Raji (cell line): ENCODE data around the gene HYAL3.

Experiments
- POLR2A ChIP-seq: IDR thresholded peaks from 2 replicates; pipeline ENCODE4 v1.6.1; 2011; ENCODE audit warnings: low read depth, low read length, control low read depth; ENCODE audit not compliant: insufficient read depth

The HYAL3 gene

DNA sequence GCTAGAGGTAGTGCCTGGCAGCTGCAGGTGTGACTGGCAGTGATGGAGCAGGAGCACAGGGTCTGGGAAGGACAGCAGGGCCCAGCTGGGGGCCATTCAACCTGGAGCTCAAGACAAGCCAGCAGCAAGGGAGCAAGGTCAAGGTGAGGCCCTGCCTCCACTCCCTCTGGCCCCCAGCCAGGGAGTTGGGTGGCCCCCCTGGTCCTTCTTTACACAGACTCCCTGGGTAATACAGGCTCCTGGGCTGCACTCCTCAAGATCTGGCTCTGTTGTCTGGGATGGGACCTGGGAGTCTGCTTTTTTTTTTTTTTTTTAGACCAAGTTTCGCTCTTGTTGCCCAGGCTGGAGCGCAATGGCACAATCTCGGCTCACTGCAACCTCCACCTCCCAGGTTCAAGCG is 48.7 kb downstream of the HYAL3 start:
- no peak for TF ChIP-seq POLR2A

DNA sequence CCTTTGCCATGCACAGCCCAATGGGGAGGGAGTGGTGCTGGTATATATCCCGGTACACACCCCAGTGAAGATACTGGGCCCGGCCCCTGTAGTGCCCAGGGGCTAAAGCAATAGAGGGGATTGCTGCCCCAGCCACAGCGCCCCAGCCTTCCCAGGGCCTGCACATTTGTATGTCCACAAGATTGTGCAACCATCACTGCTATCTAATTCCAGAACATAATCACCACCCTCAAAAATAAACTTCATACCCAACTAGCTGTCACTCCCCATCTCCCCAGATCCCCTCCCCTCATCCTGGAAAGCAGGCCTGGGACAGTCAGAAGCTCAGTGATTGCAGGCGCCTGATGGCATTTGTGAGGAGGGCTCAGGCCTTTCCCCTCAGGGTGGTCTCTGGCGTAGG is 49.7 kb downstream of the HYAL3 start:
- no peak for TF ChIP-seq POLR2A

DNA sequence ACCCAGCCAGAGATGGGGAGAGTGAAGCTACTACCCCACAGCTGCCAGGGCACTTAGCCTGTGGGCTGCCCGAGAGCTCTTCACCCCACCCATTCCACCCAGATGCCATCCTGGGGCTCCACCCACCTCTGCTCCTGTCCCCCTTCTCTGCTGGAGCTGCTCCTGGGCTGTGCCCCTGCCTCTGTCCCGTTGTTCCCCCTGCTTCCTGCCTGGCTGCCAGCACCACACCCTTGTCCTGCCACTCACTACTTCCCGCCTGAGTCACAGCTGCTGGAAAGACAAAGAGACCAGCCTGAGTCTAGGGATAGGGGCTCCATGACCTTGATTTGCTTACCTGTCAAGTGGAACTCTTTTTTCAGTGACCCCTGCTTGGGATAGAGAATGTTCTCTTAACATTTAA is 50.8 kb downstream of the HYAL3 start:
- no peak for TF ChIP-seq POLR2A

DNA sequence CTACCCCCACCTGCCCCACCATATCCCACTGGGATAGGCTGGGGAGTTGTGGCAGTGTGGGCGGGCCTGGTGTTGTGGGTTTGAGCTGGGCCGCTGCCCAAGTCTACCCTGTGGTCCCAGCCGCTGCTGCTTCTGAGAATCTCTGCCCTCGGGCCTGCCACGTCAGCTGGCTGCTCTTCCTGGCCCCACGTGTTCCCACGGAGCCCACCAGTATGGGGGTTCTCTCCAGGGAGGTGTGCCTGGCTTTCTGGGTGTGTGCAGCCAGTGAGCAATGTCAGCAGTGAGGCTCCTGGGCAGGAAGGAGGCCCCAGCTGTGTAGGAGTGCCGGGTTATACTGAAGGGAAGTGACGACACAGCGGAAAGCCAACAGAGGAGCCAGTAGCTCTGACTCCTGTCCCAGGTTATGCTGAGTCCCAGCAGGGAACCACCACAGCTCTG is 52.7 kb downstream of the HYAL3 start:
- TF ChIP-seq POLR2A, result no peak

DNA sequence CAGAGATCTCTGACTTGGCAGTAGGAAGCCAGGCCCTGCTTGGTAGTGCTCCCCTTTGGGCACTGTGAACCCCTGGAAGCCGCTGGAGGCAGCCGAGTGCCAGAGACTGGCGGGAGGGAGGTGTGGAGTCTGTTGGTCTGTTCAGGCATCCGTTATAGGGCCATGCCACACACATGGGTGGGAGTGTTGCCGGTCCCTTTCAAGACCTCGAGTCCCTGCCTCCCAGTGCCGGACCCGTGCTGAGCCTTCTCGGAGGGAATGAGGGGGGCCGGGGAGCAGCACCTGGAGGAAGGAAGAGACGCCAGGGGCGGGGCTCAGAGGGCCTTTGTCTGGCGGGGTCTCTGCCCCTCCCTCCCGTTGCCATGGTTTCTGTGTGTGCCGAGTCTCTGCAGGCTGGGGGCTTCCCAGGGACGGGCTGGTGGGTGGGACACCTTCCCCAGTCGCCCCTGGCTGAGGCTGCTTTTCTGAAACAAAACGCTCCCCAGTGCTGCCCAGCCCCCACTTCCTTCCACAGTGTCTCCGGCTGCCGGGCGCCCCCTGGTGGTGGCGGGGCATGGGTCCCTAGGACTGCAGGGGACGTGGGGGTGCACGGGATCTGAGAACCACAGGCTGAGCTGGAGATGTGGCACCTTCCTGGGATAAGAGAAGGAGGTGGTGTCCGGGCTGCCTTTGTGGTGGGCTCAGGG is 53.2 kb downstream of the HYAL3 start:
- no peak for TF ChIP-seq POLR2A

DNA sequence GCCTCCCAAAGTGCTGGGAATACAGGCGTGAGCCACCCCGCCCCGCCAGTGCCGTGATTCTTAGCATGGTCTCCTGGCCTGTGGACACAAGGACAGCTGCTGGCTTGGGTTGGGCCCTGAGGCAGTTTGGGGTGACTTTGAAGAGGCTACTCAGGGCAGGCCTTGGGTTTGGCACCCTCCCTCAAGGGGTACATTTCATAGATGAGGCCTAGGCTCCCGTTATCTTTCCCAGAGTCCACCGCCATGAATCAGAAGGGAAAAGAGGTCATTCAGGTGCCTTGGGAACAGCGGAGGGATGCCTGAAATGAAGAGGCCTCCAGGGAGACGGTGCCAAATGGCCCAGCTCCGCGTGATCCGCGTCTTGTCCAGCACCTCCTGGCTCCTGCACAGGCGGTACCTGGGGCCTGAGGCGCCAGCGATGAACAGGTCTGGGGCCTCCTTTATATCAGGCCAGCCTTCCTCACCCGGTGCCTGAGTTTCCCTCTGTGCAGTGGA is 53.9 kb downstream of the HYAL3 start:
- TF ChIP-seq POLR2A, result no peak

DNA sequence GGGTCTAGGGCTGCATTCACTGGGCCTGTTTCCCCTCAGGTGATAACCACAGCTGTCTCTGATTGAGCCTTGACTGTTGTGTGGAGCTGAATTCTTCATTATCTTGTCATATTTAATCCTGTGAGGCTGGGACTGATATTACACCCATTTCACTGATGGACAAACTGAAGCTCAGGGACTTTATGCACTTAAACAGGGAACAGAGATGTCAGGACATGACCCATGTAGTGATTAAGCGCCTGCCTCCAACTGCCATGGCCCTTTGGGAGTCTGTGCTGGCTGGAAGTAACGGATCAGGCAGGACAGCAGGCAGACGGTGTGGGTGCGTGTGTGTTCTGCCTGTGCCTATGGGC is 55.7 kb downstream of the HYAL3 start:
- no peak for TF ChIP-seq POLR2A

DNA sequence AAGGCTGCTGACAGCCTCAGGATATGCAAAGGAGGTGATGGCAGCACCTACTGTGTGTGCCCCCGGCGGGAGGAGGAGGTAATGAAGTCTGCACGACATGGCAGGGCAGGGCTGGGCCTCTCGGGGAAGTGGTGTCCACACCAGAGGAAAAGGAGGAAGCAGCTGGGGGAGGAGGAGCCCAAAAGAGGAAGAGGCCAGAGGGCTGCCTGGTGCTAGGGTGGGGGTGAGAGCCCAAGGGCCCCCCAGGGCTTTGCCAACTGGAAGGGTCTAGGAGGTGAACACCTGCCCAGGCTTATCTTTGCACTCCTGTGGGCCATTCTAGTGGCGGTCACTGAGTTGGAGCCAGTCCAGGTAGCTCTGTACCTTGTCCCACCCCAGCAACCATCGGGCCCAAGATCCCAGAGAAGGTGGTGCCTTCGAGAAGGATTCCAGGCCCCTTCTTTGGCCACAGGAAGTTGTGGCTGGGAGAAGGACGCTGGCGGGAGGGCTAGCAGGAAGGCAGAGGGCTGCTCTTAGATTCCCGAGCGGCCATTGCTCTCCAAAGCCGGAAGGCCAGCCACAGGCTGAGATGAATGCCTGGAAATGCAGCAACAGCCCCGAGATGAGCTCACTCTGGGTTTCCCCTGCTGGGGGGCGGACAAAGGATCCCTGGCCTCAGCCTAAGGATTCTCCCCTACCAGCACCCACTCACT is 56.2 kb downstream of the HYAL3 start:
- no peak for TF ChIP-seq POLR2A
